ENCODE data around the gene TMUB2. TPM values are rescaled to one million over a fixed set of nuclear protein-coding genes. Genes with fewer than 3 reads are reported as not detected.
"Not testable (repeated sequence)": the region's sequence is repeated elsewhere in the genome, so short reads cannot be mapped to it uniquely, and the experiment has no call there.

TMUB2 gene
- total RNA-seq = 10 to 100 TPM; 40.4 to 48.2 (median 41.0) TPM
- 38.0 TPM for total RNA-seq (2013)

DNA sequence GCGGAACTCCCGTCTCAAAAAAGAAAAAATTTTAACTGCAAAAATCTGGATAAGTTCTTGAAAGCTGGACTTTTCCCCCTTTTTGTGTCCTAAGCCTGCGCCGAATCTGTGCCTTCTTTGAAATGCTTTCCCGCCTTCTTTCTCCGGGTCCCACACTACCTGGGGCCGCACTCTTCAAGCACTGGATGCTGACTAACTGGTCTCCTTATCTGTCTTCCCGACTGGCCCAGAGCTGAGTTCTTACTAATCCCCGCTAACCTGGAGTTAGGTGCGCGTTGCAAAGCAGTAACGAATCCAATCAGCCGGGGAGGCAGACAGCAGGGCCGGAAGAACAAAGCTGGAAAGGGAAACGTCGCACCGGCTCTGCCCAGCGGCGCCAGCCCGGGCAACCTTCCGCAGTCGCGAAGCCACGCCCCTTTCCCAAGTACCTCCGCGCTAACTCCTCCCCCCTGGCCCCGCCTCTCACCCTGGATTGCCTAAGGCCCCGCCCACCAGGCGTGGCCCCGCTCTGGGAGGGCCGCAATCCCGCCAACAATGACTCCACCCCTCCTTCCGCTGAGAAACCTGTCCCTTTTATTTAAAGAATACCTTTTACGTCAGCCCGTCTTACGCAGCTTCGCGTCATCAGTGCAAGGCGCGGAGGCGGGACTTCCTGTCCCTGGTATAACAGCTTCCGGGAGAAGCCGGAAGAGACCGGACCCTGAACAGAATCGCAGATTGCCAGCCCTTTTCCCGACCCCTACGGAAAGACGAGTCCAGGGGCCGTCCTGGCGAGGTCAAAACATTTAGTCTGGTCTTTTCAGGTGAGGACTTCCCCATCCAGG is at the start of gene TMUB2:
TMUB2 (plus strand) TSS at position 666 of the 824 bp plus-strand sequence. CDS start 737 bp downstream, outside the sequence.
- peak; percentile 94 to 100 (median 95) for ATAC-seq
- no peaks in the 10 kb centered on the region for H3K9me3 ChIP-seq (ENCODE audit: control insufficient read depth, insufficient read depth, low read length)
- under 1% methylated on average over 50 of the region's 50 CpGs for WGBS (ENCODE audit: insufficient coverage)

DNA sequence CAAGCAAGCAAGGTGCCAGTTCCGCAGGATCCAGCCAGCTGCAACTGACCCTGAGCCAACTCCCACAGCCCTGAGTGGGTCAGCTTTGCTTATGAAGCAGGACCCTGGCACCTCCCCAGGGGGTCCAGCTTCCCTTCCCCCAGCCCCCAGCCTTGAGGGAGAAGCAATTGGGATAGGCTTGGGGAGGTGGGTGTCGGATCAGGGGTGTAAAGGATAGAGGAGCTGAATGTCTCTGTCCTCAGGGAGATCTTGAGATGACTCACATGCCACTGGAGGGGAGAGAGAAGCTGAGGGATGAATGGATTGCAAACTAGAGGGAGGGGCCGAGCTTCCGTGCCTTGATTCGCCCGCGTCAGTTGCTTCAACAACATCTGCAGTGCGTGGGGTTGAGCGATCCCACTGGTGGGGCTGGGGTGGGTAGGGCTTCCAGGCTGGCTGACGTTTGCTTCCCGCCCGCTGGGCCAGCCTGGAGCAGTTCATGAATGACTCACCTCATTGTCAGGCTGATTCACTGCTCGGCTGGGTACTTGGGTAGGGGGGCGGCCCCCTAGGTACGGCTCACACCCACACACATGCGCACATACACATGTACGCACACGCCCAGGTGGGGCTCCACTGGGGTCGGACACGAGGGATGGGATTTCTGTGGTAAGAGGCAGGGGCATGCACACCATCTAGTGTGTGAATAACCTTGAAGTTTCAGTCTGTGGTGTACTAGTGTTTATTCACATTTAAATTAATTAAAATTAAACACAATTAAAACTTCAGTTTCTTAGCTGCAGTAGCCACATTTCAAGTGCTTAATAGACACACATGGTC is 48.7 kb upstream of the TMUB2 start:
- TF ChIP-seq, protein P1, sequence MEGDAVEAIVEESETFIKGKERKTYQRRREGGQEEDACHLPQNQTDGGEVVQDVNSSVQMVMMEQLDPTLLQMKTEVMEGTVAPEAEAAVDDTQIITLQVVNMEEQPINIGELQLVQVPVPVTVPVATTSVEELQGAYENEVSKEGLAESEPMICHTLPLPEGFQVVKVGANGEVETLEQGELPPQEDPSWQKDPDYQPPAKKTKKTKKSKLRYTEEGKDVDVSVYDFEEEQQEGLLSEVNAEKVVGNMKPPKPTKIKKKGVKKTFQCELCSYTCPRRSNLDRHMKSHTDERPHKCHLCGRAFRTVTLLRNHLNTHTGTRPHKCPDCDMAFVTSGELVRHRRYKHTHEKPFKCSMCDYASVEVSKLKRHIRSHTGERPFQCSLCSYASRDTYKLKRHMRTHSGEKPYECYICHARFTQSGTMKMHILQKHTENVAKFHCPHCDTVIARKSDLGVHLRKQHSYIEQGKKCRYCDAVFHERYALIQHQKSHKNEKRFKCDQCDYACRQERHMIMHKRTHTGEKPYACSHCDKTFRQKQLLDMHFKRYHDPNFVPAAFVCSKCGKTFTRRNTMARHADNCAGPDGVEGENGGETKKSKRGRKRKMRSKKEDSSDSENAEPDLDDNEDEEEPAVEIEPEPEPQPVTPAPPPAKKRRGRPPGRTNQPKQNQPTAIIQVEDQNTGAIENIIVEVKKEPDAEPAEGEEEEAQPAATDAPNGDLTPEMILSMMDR (IDR thresholded peaks at IDR 0.05) = no peak
- DNase-seq (peak in 1 of 2 donors; percentile 43), ATAC-seq (no peak)
- intact Hi-C loops (cut with micrococcal nuclease) = no loop called here
- Mint-ChIP-seq H3K9me3 (no peaks in the 10 kb centered on the region), H3K27me3 (ENCODE audit: low read depth in 2 of 2) (peaks cover 11 to 15% of the 10 kb centered on the region in 2 donors), H3K36me3 (no peaks in the 10 kb centered on the region), H3K27ac (no peak overlapping the region), H3K4me1 (peaks cover 0 to 6% of the 10 kb centered on the region in 2 donors), H3K4me3 (no peak overlapping the region)
- no peak overlapping the region for H3K27ac ChIP-seq (ENCODE audit: low read length)
- H3K9me3 ChIP-seq (ENCODE audit: control insufficient read depth, insufficient read depth, low read length) = no peaks in the 10 kb centered on the region
- H3K4me1 ChIP-seq (ENCODE audit: control insufficient read depth, insufficient read depth, low read length) = peaks cover 15% of the 10 kb centered on the region
- no peak overlapping the region for H3K4me3 ChIP-seq (ENCODE audit: low read length)
- H3K36me3 ChIP-seq (ENCODE audit: control insufficient read depth, insufficient read depth, low read length) = no peaks in the 10 kb centered on the region
- H3K27me3 ChIP-seq (ENCODE audit: control insufficient read depth, insufficient read depth, low read length) = peaks cover 9% of the 10 kb centered on the region
- 28% methylated on average over 18 of the region's 20 CpGs for WGBS (ENCODE audit: insufficient coverage)

More for the DNA sequence above, at the start of gene TMUB2:
- Mint-ChIP-seq H3K9me3 (no peaks in the 10 kb centered on the region), H3K4me3 (peak within 1 kb of the TSS; percentile 100), H3K27me3 (ENCODE audit: low read depth in 2 of 2) (no peaks in the 10 kb centered on the region), H3K36me3 (no peaks in the 10 kb centered on the region), H3K27ac (peak within 1 kb of the TSS; percentile 92 to 99), H3K4me1 (peaks cover 35 to 44% of the 10 kb centered on the region in 2 donors)
- Histone ChIP-seq H3K4me3 (ENCODE audit: low read length) (peak within 1 kb of the TSS; percentile 90), H3K27ac (ENCODE audit: low read length) (peak within 1 kb of the TSS; percentile 97), H3K36me3 (ENCODE audit: control insufficient read depth, insufficient read depth, low read length) (peaks cover 16% of the 10 kb centered on the region), H3K27me3 (ENCODE audit: control insufficient read depth, insufficient read depth, low read length) (no peaks in the 10 kb centered on the region), H3K4me1 (ENCODE audit: control insufficient read depth, insufficient read depth, low read length) (peaks cover 25% of the 10 kb centered on the region)
- TF ChIP-seq, protein P1 (IDR thresholded peaks at IDR 0.05) = no peak
- intact Hi-C loops (cut with micrococcal nuclease) = loop anchor here (1.0 to 5.0 kb wide), 4 partner anchors 14 to 64 kb away; partner anchors contain the start of genes HDAC5, HROB and UBTF
- peak; percentile 99 to 100 for DNase-seq

DNA sequence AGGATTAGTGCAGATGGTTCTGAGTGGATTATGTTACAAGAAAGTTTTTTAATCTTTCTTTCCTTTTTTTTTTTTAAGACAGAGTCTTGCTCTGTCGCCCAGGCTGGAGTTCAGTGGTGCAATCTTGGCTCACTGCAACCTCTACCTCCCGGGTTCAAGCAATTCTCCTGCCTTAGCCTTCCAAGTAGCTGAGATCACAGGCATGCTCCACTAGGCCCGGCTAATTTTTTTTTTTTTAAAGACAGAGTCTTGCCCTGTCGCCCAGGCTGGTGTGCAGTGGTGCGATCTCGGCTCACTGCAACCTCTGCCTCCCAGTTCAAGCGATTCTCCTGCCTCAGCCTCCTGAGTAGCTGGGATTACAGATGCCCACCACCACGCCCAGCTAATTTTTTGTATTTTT is 42.9 kb upstream of the TMUB2 start:
- 93% methylated on average over 8 of the region's 8 CpGs for WGBS (ENCODE audit: insufficient coverage)
- H3K9me3 Mint-ChIP-seq; H3K4me3 ChIP-seq (ENCODE audit: low read length); H3K27me3 ChIP-seq (ENCODE audit: control insufficient read depth, insufficient read depth, low read length); DNase-seq; H3K4me1 Mint-ChIP-seq; H3K27me3 Mint-ChIP-seq (ENCODE audit: low read depth in 2 of 2); H3K36me3 Mint-ChIP-seq; H3K36me3 ChIP-seq (ENCODE audit: control insufficient read depth, insufficient read depth, low read length); H3K27ac ChIP-seq (ENCODE audit: low read length); H3K4me3 Mint-ChIP-seq; H3K9me3 ChIP-seq (ENCODE audit: control insufficient read depth, insufficient read depth, low read length); H3K27ac Mint-ChIP-seq; ATAC-seq; intact Hi-C loops (cut with micrococcal nuclease): not testable (repeated sequence)
- peaks cover 15% of the 10 kb centered on the region for H3K4me1 ChIP-seq (ENCODE audit: control insufficient read depth, insufficient read depth, low read length)

All from natural killer cell (primary cell).